ENCODE results near the gene NOTO. TPM values are rescaled to one million over a fixed set of nuclear protein-coding genes. Genes with fewer than 3 reads are reported as not detected.

NOTO gene
- polyA plus RNA-seq, 6 donors from 2014 or later = not detected

- H3K36me3 Mint-ChIP-seq = peaks cover 30 to 35% of the 10 kb centered on the region in 2 donors
- no peak overlapping the region for H3K4me3 Mint-ChIP-seq
- H3K27ac Mint-ChIP-seq = no peak overlapping the region
- peaks cover 1 to 12% (median 5%) of the 10 kb centered on the region in 3 donors for H3K4me1 Mint-ChIP-seq
- DNase-seq = no peak
- no peaks in the 10 kb centered on the region for H3K9me3 Mint-ChIP-seq
- ATAC-seq (ENCODE audit: low read depth in 2 of 2) = no peak
- no peaks in the 10 kb centered on the region for H3K27me3 Mint-ChIP-seq
Measured at GRCh38 chr2:73250872-73251846, 48.8 kb downstream of the NOTO start.

DNA sequence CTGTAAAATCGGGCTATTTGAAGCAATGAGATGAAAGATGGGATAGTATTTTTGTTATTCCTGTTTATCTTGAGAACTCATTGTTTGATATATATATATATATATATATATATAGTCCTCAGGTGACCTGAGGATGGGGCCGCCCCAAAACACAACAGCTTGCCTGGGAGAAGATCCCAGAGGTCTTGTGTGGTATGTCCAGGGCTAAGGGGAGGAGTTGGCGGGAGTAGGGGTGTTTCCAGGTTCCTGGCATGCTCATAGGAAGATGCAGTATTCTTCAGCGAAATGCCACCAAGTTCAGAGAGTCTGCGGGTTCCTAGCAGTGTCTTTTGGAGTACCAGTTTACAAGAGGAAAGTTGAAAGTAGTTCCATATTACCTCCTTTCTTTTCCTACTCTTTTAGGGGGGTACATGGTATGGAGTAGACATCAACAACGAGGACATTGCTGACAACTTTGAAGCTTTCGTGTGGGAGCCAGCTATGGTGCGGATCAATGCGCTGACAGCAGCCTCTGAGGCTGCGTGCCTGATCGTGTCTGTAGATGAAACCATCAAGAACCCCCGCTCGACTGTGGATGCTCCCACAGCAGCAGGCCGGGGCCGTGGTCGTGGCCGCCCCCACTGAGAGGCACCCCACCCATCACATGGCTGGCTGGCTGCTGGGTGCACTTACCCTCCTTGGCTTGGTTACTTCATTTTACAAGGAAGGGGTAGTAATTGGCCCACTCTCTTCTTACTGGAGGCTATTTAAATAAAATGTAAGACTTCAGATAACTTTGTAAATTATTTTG is 50.1 kb downstream of the NOTO start:
- H3K4me3 Mint-ChIP-seq = no peak overlapping the region
- H3K27ac Mint-ChIP-seq = no peak overlapping the region
- peaks cover 18 to 26% of the 10 kb centered on the region in 2 donors for H3K36me3 Mint-ChIP-seq
- no peak for ATAC-seq (ENCODE audit: low read depth in 2 of 2)
- no peaks in the 10 kb centered on the region for H3K9me3 Mint-ChIP-seq
- H3K4me1 Mint-ChIP-seq = peaks cover 0 to 5% (median 3%) of the 10 kb centered on the region in 3 donors
- H3K27me3 Mint-ChIP-seq = no peaks in the 10 kb centered on the region
- no peak for DNase-seq

DNA sequence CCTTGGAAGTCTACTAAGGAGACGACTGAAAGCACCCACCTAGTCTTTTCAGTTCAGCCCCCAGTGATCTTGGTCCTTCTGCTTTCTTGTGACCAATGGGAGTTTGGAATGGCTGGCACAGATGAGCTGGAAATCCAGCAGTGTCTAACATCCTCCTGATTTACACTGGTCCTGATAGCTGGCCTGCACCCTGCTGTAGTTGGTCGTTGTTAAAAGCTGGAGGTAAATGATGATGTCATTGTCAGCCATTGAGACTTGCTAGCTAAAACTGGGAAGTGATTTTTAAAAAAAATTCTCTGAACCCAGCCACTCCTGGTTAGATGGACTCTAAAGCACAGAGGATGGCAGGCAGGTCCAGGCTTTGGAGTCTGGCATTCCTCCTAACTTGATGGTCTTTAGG is 51.0 kb downstream of the NOTO start:
- Mint-ChIP-seq H3K9me3 (no peaks in the 10 kb centered on the region), H3K4me3 (no peak overlapping the region), H3K27me3 (no peaks in the 10 kb centered on the region), H3K4me1 (peaks cover 0 to 5% (median 3%) of the 10 kb centered on the region in 3 donors), H3K27ac (peak overlapping the region in 2 of 6 donors; percentile 15 to 47), H3K36me3 (peaks cover 18 to 26% of the 10 kb centered on the region in 2 donors)
- DNase-seq (no peak), ATAC-seq (ENCODE audit: low read depth in 2 of 2) (no peak)

- ATAC-seq (ENCODE audit: low read depth in 2 of 2) (no peak), DNase-seq (no peak)
- Mint-ChIP-seq H3K27me3 (no peaks in the 10 kb centered on the region), H3K36me3 (peaks cover 20 to 26% of the 10 kb centered on the region in 2 donors), H3K4me1 (peaks cover 0 to 5% (median 3%) of the 10 kb centered on the region in 3 donors), H3K4me3 (no peak overlapping the region), H3K27ac (no peak overlapping the region), H3K9me3 (no peaks in the 10 kb centered on the region)
Measured at GRCh38 chr2:73253901-73254300, 51.5 kb downstream of the NOTO start.

DNA sequence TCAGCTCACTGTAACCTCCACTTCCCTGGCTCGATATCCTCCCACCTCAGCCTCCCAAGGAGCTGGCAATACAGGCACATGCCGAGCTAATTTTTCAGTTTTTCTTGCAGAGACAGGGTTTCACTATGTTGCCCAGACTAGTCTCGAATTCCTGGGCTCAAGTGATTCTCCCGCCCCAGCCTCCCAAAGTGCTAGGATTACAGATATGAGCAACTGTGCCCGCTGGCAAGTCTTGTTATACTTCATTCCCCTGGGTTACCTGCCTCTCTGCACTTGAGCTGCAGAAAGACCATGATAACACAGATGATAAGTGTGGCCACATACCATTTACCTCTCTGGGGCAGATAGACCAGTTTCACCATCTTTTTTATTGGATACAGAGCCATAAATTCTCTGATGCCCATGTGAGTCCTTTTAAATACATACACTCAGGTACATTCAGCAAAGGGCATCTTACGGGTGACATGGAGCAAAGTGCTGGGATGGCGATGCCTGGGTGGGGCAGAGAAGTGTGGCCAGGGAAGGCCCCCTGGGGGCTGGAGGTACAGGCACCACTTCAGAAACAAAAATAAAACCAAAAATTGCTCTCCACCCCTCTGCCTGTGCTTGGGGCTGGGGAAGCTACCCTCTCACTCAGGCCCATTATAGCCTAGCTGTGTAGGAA is 52.1 kb downstream of the NOTO start:
- no peak overlapping the region for H3K4me3 Mint-ChIP-seq
- no peak for DNase-seq
- no peak overlapping the region for H3K27ac Mint-ChIP-seq
- peaks cover 0 to 5% (median 3%) of the 10 kb centered on the region in 3 donors for H3K4me1 Mint-ChIP-seq
- H3K27me3 Mint-ChIP-seq = no peaks in the 10 kb centered on the region
- H3K9me3 Mint-ChIP-seq = no peaks in the 10 kb centered on the region
- H3K36me3 Mint-ChIP-seq = peaks cover 21% of the 10 kb centered on the region in 2 donors
- ATAC-seq (ENCODE audit: low read depth in 2 of 2) = no peak

DNA sequence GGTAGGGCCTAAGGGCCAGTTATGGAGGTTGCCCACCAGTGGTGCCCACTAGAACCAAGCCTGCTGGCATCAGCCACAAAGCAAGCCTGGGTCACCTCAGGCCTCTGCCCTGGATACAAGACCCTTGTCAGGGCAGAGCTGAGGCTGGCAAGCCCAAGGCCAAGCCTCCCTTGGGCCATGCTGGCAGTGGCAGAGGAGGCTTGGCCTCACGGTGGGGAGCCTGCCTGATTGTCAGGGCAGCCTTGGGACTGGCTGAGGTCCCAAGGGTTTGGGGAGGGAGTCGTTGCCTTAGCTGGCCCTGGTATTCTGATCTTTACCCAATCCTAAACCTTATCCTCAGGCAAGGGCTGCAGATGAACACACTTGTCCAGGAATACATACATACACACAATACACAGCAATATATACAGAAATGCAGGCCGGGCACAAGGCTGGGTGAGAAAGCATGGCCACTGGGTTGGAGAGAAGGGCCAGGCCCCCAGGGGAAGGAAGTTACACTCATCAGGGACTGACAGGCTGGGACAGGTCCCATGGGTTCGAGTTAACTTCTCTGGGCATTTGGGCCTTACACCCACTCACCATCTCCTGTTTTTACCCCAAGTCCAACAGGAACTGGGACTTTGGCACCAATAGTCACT is 52.8 kb downstream of the NOTO start:
- peaks cover 15% of the 10 kb centered on the region in 2 donors for H3K36me3 Mint-ChIP-seq
- no peaks in the 10 kb centered on the region for H3K27me3 Mint-ChIP-seq
- H3K4me3 Mint-ChIP-seq = no peak overlapping the region
- DNase-seq (no peak), ATAC-seq (ENCODE audit: low read depth in 2 of 2) (no peak)
- peaks cover 0 to 7% (median 3%) of the 10 kb centered on the region in 3 donors for H3K4me1 Mint-ChIP-seq
- H3K27ac Mint-ChIP-seq = peak overlapping the region in 3 of 6 donors; percentile 18 to 80 (median 18)
- H3K9me3 Mint-ChIP-seq = no peaks in the 10 kb centered on the region

GRCh38 chr2:73255907-73256617 is 53.7 kb downstream of the NOTO start:
- Mint-ChIP-seq H3K36me3 (peaks cover 6 to 12% of the 10 kb centered on the region in 2 donors), H3K4me3 (no peak overlapping the region), H3K9me3 (no peaks in the 10 kb centered on the region), H3K27ac (peak overlapping the region in 2 of 6 donors; percentile 3 to 57), H3K27me3 (no peaks in the 10 kb centered on the region), H3K4me1 (peaks cover 0 to 7% (median 3%) of the 10 kb centered on the region in 3 donors)
- DNase-seq (no peak), ATAC-seq (ENCODE audit: low read depth in 2 of 2) (no peak)

DNA sequence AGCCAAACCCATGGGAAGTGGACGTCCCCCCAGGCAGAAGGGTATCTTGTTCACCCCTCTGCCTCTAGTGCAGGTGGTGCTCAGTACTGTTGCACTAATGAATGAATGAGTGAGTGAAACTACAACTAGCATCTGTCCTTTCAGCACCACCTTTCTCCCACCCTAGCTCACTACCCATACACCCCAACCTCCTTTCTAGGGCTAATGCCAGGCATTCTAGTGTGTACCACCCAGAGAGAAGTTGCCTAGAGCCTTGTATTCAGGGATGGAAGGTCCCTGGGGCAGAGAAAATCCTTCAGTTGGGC is 54.2 kb downstream of the NOTO start:
- no peaks in the 10 kb centered on the region for H3K27me3 Mint-ChIP-seq
- peaks cover 0 to 7% (median 3%) of the 10 kb centered on the region in 3 donors for H3K4me1 Mint-ChIP-seq
- peaks cover 4 to 12% of the 10 kb centered on the region in 2 donors for H3K36me3 Mint-ChIP-seq
- no peak for DNase-seq
- H3K27ac Mint-ChIP-seq = peak overlapping the region in 3 of 6 donors; percentile 3 to 72 (median 68)
- no peak overlapping the region for H3K4me3 Mint-ChIP-seq
- H3K9me3 Mint-ChIP-seq = no peaks in the 10 kb centered on the region
- ATAC-seq (ENCODE audit: low read depth in 2 of 2) = no peak

DNA sequence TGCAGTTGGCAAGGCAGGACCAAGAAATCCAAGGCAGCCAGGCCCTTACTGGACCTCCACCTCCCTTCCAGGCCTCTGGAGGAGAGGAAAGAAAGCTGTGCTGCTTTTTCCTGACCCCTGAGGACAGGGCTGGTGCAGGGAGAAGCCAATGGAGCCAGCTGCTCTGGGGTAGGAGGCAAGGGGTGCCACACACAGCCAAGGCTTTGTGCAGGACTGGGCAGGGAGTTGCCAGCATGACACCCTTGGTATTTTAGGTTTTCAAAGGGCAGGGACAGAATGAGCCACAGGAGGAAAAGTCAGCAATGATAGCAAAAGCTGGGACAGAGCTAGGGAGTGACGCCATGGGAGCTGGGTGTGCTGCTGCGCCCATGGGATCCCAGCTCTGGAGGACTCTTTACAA is 54.6 kb downstream of the NOTO start:
- H3K27ac Mint-ChIP-seq = peak overlapping the region in 1 of 6 donors; percentile 3
- H3K9me3 Mint-ChIP-seq = no peaks in the 10 kb centered on the region
- ATAC-seq (ENCODE audit: low read depth in 2 of 2) = no peak
- H3K4me1 Mint-ChIP-seq = peaks cover 0 to 7% (median 3%) of the 10 kb centered on the region in 3 donors
- peak overlapping the region in 1 of 8 donors; percentile 52 for H3K4me3 Mint-ChIP-seq
- H3K27me3 Mint-ChIP-seq = no peaks in the 10 kb centered on the region
- DNase-seq = no peak
- H3K36me3 Mint-ChIP-seq = peaks cover 4 to 12% of the 10 kb centered on the region in 2 donors

DNA sequence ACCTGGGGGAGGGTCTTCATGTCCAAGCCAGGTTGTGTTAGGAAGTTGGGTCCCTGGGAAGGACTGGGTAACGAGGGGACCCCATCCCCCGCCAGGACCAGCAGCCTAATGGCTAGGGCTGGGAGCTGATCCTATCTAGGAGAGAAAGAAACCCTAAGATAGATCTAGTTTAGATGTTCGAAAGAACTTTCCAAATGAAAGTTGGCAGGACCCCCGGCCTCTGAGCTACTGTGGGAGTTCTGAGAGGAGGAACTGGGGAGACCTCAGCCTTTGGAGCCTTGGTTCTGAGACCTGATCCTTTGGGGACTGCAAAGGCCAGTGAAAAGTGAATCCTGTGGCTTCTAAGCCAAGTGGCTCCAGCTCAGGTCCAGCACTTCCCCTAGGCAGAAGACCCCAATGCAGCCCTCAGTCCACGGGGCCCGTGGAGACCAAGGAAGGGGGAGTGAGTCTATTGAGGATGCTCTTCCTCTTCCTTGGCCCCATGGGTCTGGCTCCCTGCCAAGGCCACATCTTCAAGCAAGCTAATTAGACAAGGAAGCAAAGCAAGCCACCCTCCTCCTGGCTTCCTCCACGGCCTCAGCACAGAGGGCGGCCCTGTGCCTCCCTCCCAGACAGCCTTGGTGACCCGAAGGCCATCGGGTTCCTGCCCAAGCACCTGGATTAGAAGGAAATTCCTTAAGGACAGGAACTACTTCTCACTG is 55.2 kb downstream of the NOTO start:
- Mint-ChIP-seq H3K36me3 (peaks cover 4 to 12% of the 10 kb centered on the region in 2 donors), H3K27ac (peak overlapping the region in 2 of 6 donors; percentile 3 to 15), H3K4me1 (peaks cover 0 to 7% (median 3%) of the 10 kb centered on the region in 3 donors), H3K9me3 (no peaks in the 10 kb centered on the region), H3K27me3 (no peaks in the 10 kb centered on the region), H3K4me3 (no peak overlapping the region)
- DNase-seq (no peak), ATAC-seq (ENCODE audit: low read depth in 2 of 2) (no peak)

DNA sequence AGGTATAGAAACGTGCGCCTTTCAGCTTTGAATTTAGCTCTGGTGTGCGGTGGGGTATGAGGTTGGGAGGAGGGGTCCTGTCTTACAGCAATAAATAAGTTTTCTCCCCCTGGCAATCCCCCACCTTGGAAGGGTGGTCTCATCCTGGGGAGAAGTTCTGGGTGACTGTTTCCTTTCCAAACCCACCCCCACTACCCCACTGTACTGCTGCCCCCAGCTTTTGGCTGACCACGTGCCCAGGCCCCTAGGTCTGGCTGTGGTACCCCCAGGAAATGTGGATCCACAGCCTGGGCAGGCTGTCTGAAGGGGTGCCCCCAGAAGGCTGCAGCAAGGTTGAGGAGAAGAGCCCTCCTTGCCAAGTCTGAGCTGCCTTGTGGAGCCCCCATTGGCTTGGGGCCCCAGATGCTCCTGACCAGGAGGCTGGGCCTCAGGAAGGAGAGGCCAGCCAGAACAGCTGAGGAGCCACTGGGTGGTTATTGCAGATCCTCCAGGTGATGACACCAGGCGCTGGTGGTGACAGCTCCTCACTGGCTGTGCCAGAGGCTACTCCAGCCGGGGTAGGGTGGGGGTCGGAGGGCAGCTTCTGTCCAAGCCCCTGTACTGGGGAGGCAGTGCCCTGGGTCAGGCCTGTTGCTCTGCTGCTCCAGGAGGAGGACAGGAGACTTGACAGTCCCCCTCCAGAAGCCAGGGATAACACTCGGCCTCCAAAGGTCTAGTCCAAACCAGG is 56.0 kb downstream of the NOTO start:
- DNase-seq (no peak), ATAC-seq (ENCODE audit: low read depth in 2 of 2) (no peak)
- peak overlapping the region in 1 of 6 donors; percentile 15 for H3K27ac Mint-ChIP-seq
- H3K27me3 Mint-ChIP-seq = no peaks in the 10 kb centered on the region
- H3K9me3 Mint-ChIP-seq = no peaks in the 10 kb centered on the region
- peaks cover 0 to 5% (median 0%) of the 10 kb centered on the region in 3 donors for H3K4me1 Mint-ChIP-seq
- no peak overlapping the region for H3K4me3 Mint-ChIP-seq
- H3K36me3 Mint-ChIP-seq = peaks cover 0 to 9% of the 10 kb centered on the region in 2 donors
